Upper lobe of left lung (tissue), 6 donors: ENCODE results near the gene TTLL12. TPM values are rescaled to one million over a fixed set of nuclear protein-coding genes. Genes with fewer than 3 reads are reported as not detected.

ENCODE experiments used
- ATAC-seq, 2 donors: fragments of 200-7000 bp; cut with Tn5 transposase; one replicate each; pipeline ENCODE4 v1.9.1; 2022; ENCODE audit warnings: mild to moderate bottlenecking in 2 of 2, moderate library complexity in 2 of 2; ENCODE audit not compliant: low FRiP score in 2 of 2
- DNase-seq, 2 donors: peaks; one replicate each; pipeline ENCODE4 v3.0.0-alpha.2; 2019 to 2020
- H3K27ac ChIP-seq, 4 donors: fragments of 200-600 bp; sonication (generic); one replicate each; pipeline ENCODE4 v1.5.1; 2016 to 2019
- H3K27me3 ChIP-seq, 4 donors: fragments of 200-600 bp; sonication (generic); one replicate each; pipeline ENCODE4 v1.5.1; 2017 to 2019
- H3K36me3 ChIP-seq, 4 donors: fragments of 200-600 bp; sonication (generic); one replicate each; pipeline ENCODE4 v1.5.1; 2016 to 2019
- H3K4me1 ChIP-seq, 4 donors: fragments of 200-600 bp; sonication (generic); one replicate each; pipeline ENCODE4 v1.5.1; 2018 to 2019
- H3K4me3 ChIP-seq, 4 donors: fragments of 200-600 bp; sonication (generic); one replicate each; pipeline ENCODE4 v1.5.1; 2017 to 2019; ENCODE audit warnings: mild to moderate bottlenecking in 2 of 4, moderate library complexity in 1 of 4
- H3K9me3 ChIP-seq, 4 donors: fragments of 200-600 bp; sonication (generic); one replicate each; pipeline ENCODE4 v1.5.1; 2018 to 2019
- CTCF ChIP-seq, 6 experiments: fragments of 450-650 bp in 4 of 6; fragments of 200-600 bp in 2 of 6; sonication (generic) in 2 of 6; IDR thresholded peaks; one replicate each; pipeline ENCODE4 v1.5.1; 2016 to 2019; ENCODE audit warnings: antibody characterized with exemption in 6 of 6
- EP300 ChIP-seq, 4 donors: sonication (generic); formaldehyde crosslinking; IDR thresholded peaks; one replicate each; pipeline ENCODE4 v1.5.1; 2017; ENCODE audit warnings: antibody characterized with exemption in 4 of 4, control low read depth in 2 of 4
- POLR2A ChIP-seq, 4 donors: fragments of 450-650 bp; IDR thresholded peaks; one replicate each; pipeline ENCODE4 v1.5.1; 2016 to 2017; ENCODE audit warnings: antibody characterized with exemption in 4 of 4, mild to moderate bottlenecking in 2 of 4
- POLR2AphosphoS5 ChIP-seq, 2 donors: sonication (generic); formaldehyde crosslinking; IDR thresholded peaks; one replicate each; pipeline ENCODE4 v1.5.1; 2017; ENCODE audit warnings: antibody characterized with exemption in 2 of 2
- whole genome bisulfite sequencing, 2 donors: methylation state at CpG; one replicate each; pipeline ENCODE4 v1.1.5; 2017 to 2018; 5-methylcytosine and 5-hydroxymethylcytosine counted together
- total RNA-seq, 6 donors: library from RNA; depleted of rRNA in 4 of 6; stranded (reverse); fragments of >200 nt in 4 of 6; gene quantifications; one replicate each; pipeline versions ENCODE4 v1.1.0 to v1.2.1, GENCODE V29; 2016 to 2021
- donor health status: DM: no; HTN: no; CAD: no; lungs with moderate emphysema.
- donor health status: DM: no; HTN: yes; CAD: no; lungs with severe emphysema.

TTLL12 gene
- total RNA-seq, 6 donors from 2014 or later, result 19.6 to 49.2 (median 25.0) TPM

GRCh38 chr22:43158778-43159483, 28.0 kb downstream of the TTLL12 start:
- peak overlapping the region in 2 of 4 donors; percentile 21 to 27 for H3K27ac ChIP-seq
- H3K36me3 ChIP-seq, result peaks cover 0 to 48% (median 24%) of the 10 kb centered on the region in 4 donors
- 87 to 89% methylated on average over 14 to 15 of the region's 24 CpGs for WGBS, 2 donors
- TF ChIP-seq POLR2A (IDR thresholded peaks at IDR 0.05) (no peak), EP300 (IDR thresholded peaks at IDR 0.05) (no peak), POLR2AphosphoS5 (IDR thresholded peaks at IDR 0.05) (no peak), CTCF (IDR thresholded peaks at IDR 0.05) (no peak)
- H3K27me3 ChIP-seq, result no peaks in the 10 kb centered on the region
- DNase-seq, result peak in 1 of 2 donors; percentile 74
- no peaks in the 10 kb centered on the region for H3K9me3 ChIP-seq
- H3K4me1 ChIP-seq, result peaks cover 13 to 63% (median 35%) of the 10 kb centered on the region in 4 donors
- no peak overlapping the region for H3K4me3 ChIP-seq
- ATAC-seq, result no peak

GRCh38 chr22:43157874-43158546, 28.9 kb downstream of the TTLL12 start:
- TF ChIP-seq EP300 (IDR thresholded peaks at IDR 0.05) (no peak), CTCF (IDR thresholded peaks at IDR 0.05) (no peak), POLR2AphosphoS5 (IDR thresholded peaks at IDR 0.05) (no peak), POLR2A (IDR thresholded peaks at IDR 0.05) (no peak)
- DNase-seq, result no peak
- H3K4me1 ChIP-seq, result peaks cover 16 to 62% (median 33%) of the 10 kb centered on the region in 4 donors
- no peak overlapping the region for H3K4me3 ChIP-seq
- no peak for ATAC-seq
- peaks cover 0 to 43% (median 23%) of the 10 kb centered on the region in 4 donors for H3K36me3 ChIP-seq
- no peaks in the 10 kb centered on the region for H3K9me3 ChIP-seq
- no peak overlapping the region for H3K27ac ChIP-seq
- H3K27me3 ChIP-seq, result no peaks in the 10 kb centered on the region
- 88 to 92% methylated on average over 7 to 9 of the region's 9 CpGs for WGBS, 2 donors

GRCh38 chr22:43156413-43156812, 30.5 kb downstream of the TTLL12 start:
- DNase-seq (no peak), ATAC-seq (no peak)
- no peak overlapping the region for H3K4me3 ChIP-seq
- no peaks in the 10 kb centered on the region for H3K9me3 ChIP-seq
- peaks cover 28 to 78% (median 43%) of the 10 kb centered on the region in 4 donors for H3K4me1 ChIP-seq
- H3K27me3 ChIP-seq, result no peaks in the 10 kb centered on the region
- H3K36me3 ChIP-seq, result peaks cover 0 to 27% (median 13%) of the 10 kb centered on the region in 4 donors
- TF ChIP-seq CTCF (IDR thresholded peaks at IDR 0.05) (no peak), EP300 (IDR thresholded peaks at IDR 0.05) (no peak), POLR2A (IDR thresholded peaks at IDR 0.05) (no peak), POLR2AphosphoS5 (IDR thresholded peaks at IDR 0.05) (no peak)
- no peak overlapping the region for H3K27ac ChIP-seq
- 86% methylated on average over 12 of the region's 12 CpGs for WGBS, 2 donors

- H3K36me3 ChIP-seq, result peaks cover 0 to 21% (median 7%) of the 10 kb centered on the region in 4 donors
- no peak for ATAC-seq
- H3K27ac ChIP-seq, result peak overlapping the region in 2 of 4 donors; percentile 67 to 79
- no peaks in the 10 kb centered on the region for H3K9me3 ChIP-seq
- WGBS, 2 donors, result 75 to 100% methylated on average over 1 to 5 of the region's 5 CpGs
- H3K4me1 ChIP-seq, result peaks cover 30 to 81% (median 45%) of the 10 kb centered on the region in 4 donors
- H3K4me3 ChIP-seq, result no peak overlapping the region
- no peak for TF ChIP-seq EP300 (IDR thresholded peaks at IDR 0.05)
- TF ChIP-seq CTCF (IDR thresholded peaks at IDR 0.05), result no peak
- no peak for TF ChIP-seq POLR2A (IDR thresholded peaks at IDR 0.05)
- no peak for TF ChIP-seq POLR2AphosphoS5 (IDR thresholded peaks at IDR 0.05)
- H3K27me3 ChIP-seq, result no peaks in the 10 kb centered on the region
- DNase-seq, result peak in 1 of 2 donors; percentile 31
Measured at GRCh38 chr22:43155789-43156188, 31.1 kb downstream of the TTLL12 start.
